Hematopoietic multipotent progenitor cell treated with erythropoietin and hydrocortisone succinate and interleukin-3 and kit ligand, for 15 days (in vitro differentiated cells): Measurements from ENCODE around the gene NTNG2.
A peak's percentile ranks its signal among the peaks of the same experiment; 100 is the strongest.
"Not testable (repeated sequence)": the region's sequence is repeated elsewhere in the genome, so short reads cannot be mapped to it uniquely, and the experiment has no call there.

Source experiments
- DNase-seq: peaks from one replicate; pipeline ENCODE4 v3.0.0-alpha.2; 2015; ENCODE audit warnings: low spot score

Gene NTNG2, protein sequence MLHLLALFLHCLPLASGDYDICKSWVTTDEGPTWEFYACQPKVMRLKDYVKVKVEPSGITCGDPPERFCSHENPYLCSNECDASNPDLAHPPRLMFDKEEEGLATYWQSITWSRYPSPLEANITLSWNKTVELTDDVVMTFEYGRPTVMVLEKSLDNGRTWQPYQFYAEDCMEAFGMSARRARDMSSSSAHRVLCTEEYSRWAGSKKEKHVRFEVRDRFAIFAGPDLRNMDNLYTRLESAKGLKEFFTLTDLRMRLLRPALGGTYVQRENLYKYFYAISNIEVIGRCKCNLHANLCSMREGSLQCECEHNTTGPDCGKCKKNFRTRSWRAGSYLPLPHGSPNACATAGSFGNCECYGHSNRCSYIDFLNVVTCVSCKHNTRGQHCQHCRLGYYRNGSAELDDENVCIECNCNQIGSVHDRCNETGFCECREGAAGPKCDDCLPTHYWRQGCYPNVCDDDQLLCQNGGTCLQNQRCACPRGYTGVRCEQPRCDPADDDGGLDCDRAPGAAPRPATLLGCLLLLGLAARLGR

DNA sequence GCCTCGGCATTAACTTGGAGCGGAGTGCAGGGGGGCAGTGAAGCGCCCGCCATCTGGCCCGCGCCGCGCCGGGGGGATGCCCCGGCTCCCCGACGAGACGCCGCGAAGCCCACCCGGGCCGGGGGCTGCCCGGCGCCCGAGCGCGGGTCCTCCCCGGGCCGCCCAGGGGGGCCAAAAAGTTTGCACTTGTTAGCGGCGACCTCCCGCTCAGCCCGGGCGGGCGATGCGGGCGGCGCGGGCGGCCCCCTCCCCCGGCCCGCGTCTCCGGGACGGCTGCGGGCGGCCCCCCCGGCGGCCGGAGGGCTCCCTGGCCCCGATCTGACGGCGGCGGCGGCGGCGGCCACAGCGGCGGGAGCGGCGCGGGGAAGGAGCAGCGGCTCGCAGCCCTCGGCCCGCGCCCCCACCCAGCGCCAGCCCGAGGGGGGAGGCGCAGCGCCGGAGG lies at the start of gene NTNG2:
TSS of gene NTNG2 (plus strand) at position 316 of the 442 bp plus-strand sequence. CDS start 4,774 bp downstream, outside the sequence.
- DNase-seq = no peak

DNA sequence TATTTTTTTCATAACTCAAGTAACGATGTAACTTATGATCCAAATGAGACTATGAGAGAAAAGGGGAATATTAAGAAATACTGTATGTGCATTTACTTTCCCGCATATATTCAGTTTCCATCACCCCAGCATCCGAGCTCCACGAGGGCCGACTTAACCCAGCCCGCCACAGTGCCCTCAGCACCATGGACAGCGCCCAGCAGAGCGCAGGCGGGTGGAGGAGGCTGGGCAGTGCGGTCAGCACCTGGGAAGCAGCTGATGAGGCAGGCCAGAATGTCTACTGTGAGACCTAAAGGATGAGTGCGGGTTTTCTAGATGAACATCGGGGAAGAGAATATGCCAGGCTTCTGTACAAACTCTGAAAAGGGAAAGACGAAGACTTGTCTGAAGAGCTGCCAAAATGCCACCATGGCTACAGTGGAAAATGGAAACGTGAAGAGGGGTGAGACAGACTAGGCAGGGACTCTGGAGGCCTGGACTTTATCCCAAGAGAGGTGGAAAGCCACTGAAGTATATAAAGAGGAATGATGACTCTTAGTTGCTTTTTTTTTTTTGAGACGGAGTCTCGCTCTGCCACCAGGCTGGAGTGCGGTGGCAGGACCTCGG lies 47.7 kb upstream of the NTNG2 start:
- DNase-seq = peak; percentile 22

DNA sequence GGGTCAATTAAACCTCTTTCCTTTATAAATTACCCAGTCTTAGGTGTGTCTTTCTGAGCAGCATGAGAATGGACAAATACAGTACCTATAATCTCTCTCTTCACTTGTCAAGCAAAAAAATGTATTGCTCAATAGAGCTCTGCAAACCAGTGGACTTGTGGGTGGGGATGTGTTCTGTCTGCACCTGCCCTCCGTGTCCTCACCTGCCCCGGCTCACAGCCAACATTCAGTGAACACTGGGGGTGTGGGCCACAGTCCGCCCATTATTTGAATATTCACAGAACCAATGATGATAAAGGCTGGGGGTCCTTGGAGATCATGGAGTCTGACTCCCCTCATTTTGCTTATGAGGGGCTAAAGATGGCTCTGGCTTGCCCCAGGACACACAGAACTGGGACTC lies 45.3 kb upstream of the NTNG2 start:
- DNase-seq = no peak

DNA sequence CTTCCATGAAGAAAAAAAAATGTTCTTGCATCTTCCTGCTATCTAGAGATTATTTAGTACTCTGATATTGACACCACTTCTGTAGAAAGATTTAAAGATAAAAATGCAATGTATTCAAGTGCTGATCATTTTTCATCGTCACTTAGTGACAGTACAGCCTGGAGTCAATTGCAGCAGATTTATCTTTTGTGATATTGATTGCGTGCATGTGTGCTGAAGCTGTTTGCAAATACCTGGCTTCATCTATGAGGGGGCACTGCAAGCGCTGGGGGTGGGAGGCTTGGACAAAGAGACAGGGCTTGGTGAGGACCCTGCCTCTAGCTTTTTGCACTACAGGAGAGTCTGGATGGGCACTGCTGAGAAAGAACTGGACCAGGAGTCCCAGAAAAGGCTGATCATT lies 44.2 kb upstream of the NTNG2 start:
- DNase-seq = no peak

DNA sequence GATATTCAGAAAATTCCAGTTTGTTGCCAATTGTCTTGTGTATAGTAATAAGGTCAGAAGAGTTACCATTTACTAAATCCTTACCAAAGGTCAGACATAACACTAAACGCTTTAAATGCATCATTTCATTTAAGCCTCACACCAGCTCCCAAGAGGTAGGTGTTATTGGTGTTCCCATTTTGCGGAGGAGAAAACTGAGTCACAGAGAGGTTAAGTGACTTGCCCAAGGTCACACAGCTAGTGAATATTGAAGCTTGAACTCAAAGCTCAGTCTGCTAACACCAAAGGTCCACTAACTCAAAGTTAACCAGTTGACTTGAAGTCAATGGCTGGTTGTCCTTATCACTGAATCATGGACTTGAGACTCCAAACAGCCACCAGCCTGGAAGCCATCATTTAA lies 40.8 kb upstream of the NTNG2 start:
- DNase-seq = no peak

DNA sequence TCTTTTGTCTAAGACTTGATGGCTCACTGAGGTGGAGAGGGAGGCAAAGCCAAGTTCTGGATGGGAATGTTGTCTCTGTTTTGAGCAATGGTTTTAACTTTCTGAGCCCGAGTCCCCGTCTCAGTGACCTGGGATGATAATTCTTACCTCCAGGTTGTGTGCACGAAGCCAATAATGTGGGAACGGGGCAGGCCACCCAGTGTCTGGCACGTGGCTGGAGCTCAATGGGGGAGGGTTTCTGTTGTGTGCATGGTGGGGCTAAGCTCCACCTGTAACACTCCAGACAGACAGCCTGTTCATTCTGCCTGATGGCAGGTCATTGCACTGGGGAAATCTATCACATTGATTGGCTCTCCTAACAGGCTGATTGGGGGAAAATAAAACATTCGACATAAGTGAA lies 37.1 kb upstream of the NTNG2 start:
- no peak for DNase-seq

DNA sequence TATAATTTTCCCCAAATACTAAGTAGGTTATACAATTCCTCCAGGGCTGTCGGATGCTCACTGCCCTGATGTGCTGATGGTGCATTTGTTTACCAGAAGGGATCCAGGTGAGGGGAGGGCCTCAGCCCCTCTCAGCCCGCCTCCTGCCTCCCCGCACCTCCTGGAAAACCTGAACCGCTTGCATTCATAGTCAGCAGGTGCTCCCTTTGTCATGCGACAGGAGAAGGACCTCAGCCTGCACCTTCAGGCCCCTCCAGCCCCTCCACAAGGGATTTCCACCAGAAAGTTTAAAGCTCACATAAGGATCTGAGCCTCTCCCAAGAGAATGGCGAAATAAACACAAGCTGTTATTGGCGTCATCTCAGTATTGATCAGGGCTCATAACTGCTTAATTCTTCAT lies 36.5 kb upstream of the NTNG2 start:
- no peak for DNase-seq

DNA sequence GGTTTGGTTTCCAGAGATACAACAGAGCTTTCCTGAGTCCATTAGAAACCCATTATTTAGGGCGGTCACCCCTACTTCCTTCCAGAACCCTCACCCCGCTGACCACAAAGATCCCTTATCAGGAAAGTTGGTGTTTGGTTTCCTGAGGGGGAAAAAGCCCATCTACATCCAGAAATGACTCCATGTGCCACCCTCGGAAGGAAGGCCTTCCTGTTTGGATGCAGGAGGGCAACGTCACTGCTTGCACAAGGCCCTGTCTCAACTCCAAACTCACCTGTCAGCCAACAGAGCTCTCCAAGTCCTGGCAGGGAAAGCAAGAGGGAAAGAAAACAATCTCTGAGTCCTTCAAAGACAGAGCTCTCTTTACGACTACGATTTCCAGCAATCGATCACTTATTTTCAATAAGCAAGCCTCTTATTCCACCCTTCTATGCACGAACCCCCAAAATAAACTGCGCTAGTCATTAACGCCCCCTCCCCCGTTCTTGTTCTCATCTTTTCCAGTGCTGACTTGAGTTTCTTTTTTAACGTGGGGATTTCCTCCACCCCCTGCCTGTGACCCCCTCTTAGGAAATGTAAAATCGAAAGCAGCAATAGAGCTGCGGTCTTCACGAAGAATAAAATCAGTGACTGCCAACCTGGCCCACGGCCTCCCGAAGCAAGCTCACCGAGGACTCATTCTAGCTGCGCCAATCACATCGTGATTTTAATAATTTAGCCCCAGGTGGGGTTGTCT lies 35.7 kb upstream of the NTNG2 start:
- DNase-seq = no peak

DNA sequence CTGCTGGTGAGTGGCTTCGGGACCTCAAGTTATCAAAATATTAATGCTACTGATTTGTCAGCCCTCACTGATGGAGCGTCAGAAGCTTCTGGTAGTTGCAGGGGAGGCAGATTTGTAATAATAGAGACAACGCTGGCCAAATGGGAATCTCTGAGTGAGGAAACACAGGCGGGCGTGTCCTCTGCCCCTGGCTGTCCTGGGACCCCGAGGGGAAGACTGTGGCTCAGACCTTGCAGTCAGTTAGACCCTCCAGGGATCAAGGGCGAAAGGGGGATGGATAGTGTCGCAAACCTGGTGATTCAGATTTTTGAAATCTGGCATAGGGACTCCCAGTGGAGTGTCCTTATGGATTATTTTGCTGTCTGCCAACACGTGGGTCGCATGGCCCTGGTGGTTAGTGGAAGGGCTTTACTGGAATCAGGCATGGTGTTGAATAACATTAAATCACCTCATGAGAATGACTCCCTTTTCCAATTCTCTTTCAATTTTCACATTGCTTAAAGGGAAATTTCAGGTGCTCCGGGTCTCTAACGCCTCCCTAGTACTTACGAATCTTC lies 35.1 kb upstream of the NTNG2 start:
- no peak for DNase-seq

DNA sequence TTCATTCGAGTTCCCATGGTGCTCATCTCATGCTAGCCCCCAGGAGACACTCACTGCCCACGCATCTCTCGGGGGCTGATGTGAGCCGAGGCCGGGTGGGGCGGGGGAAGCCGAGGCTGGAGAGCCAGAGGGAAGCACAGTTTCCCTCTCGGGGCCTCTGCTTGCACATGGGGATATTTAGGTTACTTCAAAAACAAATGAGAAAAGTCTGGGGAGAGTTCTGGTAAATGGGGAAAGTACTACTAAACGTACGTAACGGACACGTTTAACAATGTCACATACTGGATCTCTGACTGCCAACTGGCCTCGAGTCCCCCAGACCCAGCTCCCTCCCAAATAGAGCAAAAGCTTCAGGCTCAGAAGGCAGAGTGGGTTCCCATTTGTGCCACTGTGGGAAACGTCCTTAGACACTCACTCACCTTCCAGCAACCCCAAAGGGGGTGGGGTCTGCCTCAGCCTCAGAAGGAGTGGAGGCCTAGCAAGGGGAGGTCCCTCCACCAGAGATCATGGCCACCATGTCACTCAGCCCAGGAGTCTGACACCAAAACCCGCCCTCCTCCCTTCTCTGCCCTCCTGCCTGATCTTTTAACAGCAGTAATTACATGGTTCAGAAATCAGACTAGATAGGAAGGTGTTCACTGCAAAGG lies 33.8 kb upstream of the NTNG2 start:
- DNase-seq = no peak

DNA sequence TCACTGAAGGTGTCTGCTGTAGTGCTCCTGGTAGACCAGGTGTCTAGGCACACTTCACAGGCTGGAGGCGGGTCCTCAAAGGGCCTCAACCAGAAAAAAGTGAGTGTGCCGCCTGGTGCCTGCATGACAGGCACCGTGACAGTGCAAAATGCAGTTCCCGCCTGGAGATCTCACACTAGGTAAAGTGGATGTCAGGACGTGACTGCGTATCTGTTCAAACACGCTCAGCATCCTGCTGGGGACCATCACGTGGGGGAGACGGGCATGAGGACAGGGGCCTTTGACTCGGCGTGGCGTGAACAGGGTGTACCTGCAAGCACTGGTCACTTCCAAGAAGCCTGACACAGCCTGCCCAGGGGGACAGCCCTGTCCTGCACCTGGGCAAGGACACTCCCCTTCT lies 32.3 kb upstream of the NTNG2 start:
- no peak for DNase-seq

DNA sequence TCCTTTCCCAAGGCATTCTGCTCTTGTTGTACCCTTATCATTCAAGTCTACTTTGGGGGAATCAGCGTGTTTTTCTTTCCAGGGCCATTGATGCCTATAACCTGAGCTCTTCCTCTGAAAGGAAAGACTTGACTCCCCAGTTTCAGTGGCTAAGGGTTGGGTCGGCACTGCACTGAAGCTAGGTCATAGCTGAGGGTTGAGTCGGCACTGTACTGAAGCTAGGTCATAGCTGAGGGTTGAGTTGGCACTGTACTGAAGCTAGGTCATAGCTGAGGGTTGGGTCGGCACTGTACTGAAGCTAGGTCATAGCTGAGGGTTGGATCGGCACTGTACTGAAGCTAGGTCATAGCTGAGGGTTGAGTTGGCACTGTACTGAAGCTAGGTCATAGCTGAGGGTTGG lies 27.8 kb upstream of the NTNG2 start:
- DNase-seq = not testable (repeated sequence)

DNA sequence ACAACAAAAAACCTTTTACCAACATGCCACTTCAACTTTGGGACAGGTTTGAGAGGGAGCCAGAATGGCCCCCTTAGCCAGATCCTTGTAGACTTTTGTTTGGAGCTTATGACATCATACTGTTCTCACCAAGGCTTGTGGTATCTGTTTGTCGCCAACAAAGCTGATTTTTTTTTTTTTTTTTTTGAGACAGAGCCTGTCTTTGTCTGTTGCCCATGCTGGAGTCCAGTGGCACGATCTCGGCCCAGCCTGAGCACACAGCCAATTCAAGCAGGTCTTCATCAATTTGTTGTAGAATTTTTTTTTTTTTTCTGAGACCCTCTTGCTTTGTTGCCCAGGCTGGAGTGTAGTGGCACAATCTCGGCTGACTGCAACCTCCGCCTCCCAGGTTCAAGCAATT lies 26.4 kb upstream of the NTNG2 start:
- DNase-seq = no peak

DNA sequence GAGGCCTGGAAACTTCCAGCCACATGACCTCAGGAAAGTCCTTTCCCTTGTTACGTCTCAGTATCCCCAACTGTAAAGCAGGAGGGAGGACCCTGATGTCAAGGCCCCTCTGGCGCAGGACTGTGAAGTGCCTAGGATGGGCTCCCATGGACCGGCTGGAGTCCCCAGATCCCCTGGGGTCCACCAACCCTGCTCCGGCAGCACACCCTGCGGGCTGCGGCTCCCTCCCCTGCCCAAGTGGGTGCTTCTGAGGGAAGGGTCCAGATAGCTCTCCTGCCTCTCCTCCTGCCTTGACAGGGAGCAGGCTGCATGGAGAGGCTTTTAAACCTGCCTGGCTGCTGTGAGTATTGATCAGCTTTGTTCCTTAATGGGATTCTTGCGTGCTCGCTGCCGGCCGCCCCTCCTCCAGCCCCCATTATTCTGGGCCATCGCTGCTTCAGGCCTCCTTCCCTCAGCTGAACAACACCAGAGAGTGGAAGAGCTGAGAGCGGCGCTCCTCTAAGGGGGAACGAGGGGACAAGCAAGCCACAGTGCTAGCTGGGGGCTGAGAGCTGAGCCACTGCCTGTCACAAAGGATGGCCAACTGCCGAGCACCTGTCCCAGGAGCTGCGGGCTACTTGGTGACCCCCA lies 25.6 kb upstream of the NTNG2 start:
- no peak for DNase-seq

DNA sequence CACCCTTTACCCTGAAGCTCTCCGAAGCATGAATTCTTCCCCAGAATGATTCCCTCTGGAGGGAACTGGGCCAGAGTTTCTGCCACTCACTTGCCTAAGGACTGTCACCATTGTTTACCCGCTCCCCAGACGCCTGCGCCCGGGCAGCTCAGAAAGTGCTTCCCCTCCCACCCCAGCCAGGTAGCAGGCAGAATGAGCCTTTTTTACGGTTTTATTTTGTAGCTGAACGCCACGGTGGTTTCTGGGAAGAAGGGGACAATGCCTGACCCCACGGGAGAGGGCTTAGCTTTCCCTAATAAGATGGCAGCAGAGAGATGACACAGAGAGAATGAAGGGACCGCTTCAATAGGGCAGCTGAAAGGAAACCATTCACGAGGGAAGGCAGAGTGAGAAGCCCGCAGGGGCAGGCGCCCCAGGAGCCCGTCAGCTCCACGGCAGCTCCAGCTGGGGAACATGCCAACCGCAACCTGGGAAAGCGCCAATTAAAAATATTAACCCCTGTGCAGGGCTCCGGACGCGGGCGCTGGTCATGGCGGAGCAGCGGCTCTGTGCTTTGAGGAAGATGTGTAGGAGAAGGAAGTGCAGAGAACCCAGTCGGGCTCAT lies 20.4 kb upstream of the NTNG2 start:
- no peak for DNase-seq

DNA sequence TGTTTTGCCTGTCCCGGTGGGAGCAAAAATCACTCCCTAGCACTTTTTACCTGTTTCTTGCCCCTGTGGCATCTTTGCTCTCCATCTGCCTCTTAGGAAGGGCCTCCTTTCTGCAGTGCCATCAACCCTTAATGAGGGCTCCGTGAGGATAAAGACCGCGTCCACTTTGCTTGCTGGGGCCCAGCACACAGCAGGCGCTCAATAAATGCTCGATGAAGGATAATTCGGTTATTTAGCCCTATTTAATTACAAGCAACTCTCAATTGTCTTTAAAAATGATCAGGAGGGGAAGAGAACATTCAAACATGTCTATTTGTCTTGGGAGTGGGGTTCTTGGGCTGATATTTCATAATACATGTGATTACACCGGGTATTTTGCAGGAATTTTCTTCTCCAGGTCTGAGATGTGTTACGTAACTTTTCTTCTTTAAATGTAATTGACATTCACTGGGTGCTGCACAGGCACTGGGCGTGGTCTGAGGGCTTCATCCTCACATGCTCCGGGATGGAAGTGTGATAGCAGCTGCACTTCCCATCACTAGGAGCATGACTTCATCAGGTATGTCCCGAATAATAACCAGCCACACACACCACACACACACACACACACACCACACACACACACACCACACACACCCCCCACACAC lies 19.8 kb upstream of the NTNG2 start:
- no peak for DNase-seq

DNA sequence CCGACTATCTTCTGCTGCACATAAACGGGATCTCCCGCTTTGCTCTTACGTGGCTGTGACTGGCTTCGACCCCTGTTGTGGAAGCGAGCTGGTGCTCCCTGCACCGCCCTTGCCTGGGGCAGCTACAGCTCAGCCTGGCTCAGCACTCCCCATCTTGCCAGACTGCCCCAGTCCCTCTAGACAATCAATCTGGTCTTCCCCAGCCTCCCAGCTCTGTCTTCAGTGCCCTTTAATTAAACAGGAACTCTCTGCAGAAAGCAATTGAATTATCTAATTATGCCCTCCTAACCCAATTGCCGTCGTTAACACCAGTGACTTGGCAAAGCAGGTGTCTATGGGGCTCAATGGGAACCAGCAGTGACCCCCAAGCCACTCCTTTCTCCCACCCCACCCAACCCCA lies 18.9 kb upstream of the NTNG2 start:
- DNase-seq = no peak

DNA sequence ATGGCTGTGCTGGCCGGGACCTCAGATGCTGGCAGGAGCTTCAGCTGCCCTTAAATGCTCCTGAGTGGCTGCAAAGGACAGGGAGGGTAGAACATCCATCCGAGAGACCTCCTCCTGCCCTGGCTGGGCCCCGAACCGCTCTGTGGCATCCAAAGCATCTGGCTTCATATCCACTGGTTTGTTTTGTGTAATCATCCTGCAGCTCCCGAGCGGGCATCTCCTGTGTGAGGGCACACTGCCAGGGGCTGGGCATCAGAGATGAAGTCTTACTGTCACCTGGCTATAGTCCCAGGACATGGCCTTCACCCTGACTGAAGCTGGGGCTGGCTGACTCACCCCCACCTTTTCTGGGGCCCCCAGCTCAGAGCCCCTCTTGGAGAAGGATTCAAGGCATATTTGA lies 18.5 kb upstream of the NTNG2 start:
- no peak for DNase-seq

DNA sequence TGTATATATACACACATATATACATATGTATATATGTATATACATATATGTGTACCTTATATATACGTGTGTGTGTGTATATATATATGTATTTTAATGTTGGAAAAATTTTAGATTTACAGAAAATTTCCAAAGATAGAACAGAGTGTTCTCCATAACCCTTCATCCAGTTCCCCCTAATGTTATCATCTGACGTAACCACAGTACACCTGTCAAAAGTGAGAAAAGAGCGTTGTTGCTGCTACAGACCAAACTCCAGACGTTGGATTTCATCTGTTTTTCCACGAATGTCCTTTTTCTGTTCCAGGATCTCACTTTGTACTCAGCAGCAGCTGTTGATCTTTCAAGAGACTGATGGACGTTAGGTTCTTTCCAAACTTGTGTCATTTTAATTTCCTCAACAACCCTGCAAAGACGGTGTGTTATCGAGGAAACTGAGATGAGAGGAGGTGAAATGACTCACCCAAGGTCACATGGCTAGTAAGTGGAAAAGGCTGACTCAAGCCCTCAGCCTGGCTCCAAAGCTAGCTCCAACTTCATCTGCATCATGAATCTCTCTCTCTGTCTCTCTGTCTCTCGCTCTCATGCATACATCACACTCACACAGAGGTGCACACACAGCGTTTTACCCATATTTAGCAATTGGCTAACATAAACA lies 17.0 kb upstream of the NTNG2 start:
- no peak for DNase-seq

DNA sequence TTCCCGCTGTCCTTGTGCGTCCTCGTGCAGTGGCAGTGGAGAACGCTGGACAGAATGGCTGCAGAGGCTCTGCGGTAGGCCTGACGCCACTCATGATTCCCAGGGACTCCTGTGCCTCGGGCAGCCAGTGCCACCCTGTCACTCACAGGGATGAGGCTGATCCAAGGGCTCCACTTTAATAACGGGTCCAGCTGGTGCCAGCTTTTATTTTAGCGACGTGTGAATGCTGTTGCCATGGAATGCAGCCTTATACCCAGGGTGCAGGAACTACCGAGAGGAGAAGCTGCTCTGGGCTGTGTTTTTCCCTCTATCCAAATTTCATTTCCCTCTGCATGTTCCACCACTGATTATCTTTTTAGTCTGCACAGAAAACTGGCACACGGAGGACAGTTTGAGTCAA lies 15.8 kb upstream of the NTNG2 start:
- no peak for DNase-seq
